AG09319 (cell line): ENCODE measurements around the gene NPRL2.
A peak's percentile ranks its signal among the peaks of the same experiment; 100 is the strongest.

ENCODE experiments used
- DNase-seq: peaks from one replicate; pipeline ENCODE4 v3.0.0-alpha.2; 2010; ENCODE audit warnings: low read depth; ENCODE audit errors: extremely low read depth
- CTCF ChIP-seq: IDR thresholded peaks from 2 replicates; pipeline ENCODE4 v1.5.1; 2011; ENCODE audit warnings: low read depth, mild to moderate bottlenecking, inconsistent platforms, low read length, moderate library complexity

Gene NPRL2

GRCh38 chr3:50354186-50354764 is 3.7 kb upstream of the NPRL2 start:
- DNase-seq = no peak
- no peak for TF ChIP-seq CTCF

DNA sequence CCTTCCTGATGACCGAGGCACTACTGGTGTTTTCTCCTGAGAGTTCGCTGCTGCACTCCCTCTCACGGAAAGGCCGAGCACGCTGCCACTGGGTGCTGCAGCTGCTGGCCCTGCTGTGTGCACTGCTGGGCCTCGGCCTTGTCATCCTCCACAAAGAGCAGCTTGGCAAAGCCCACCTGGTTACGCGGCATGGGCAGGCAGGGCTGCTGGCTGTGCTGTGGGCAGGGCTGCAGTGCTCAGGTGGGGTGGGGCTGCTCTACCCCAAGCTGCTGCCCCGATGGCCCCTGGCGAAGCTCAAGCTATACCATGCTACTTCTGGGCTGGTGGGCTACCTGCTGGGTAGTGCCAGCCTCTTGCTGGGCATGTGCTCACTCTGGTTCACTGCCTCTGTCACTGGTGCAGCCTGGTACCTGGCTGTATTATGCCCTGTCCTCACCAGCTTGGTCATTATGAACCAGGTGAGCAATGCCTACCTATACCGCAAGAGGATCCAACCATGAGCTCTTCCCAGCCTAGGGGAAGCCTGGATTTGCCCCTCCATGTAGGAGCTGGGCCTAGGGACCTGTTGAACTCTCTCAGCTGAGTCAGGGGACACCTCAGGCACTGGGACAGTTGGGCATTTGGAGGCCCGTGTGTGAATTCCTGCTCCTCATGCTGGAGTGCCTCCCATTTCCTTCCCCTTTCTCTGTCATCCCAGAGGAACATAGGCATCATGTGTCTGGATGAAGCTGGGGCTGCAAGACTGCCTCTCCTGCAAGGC is 2.9 kb upstream of the NPRL2 start:
- no peak for TF ChIP-seq CTCF

DNA sequence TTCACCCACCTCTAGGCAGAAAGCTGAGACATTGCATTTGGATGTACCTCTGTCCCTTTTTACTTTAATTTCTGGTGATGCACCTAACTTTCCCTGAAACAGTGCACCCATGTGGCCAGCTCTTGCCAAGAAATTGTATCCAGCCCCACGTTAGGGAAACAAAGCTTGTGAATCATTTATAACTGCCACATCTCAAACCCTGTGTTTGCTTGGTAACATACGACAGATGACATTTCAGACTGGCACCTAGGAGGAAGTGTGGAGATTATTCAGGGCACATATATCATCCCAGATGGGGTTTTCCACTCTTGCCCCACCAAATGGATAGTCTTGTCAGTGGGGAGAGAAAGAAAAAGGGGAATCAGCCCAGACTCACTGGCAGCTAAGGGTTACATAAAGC is 2.2 kb upstream of the NPRL2 start:
- no peak; the same call in 1 of the 2 replicates for TF ChIP-seq CTCF
- no peak for DNase-seq

More for the DNA sequence above, 2.9 kb upstream of the NPRL2 start:
- no peak for DNase-seq

DNA sequence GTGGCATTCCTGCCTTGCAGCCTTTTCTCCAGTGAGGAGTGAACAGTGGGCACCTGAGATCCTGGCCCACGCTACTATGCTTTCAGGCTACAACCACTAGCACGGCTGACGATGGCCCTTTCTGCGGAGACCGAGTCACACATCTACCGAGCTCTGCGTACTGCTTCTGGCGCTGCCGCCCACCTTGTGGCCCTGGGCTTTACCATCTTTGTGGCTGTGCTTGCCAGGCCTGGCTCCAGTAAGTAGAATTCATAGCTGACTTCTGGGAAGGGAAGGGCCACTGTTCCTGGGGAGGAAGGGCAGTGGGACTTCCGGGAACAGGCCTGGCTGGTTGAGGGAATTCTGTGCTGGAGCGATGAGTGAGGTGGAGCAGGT is 735 bp upstream of the NPRL2 start:
- TF ChIP-seq CTCF = no peak
- DNase-seq = no peak

GRCh38 chr3:50350213-50350526 is 405 bp downstream of the NPRL2 start:
- DNase-seq = no peak
- no peak for TF ChIP-seq CTCF

- TF ChIP-seq CTCF = peak; percentile 65
- DNase-seq = peak; percentile 41
Measured at GRCh38 chr3:50347187-50347813, 3.3 kb downstream of the NPRL2 start.

DNA sequence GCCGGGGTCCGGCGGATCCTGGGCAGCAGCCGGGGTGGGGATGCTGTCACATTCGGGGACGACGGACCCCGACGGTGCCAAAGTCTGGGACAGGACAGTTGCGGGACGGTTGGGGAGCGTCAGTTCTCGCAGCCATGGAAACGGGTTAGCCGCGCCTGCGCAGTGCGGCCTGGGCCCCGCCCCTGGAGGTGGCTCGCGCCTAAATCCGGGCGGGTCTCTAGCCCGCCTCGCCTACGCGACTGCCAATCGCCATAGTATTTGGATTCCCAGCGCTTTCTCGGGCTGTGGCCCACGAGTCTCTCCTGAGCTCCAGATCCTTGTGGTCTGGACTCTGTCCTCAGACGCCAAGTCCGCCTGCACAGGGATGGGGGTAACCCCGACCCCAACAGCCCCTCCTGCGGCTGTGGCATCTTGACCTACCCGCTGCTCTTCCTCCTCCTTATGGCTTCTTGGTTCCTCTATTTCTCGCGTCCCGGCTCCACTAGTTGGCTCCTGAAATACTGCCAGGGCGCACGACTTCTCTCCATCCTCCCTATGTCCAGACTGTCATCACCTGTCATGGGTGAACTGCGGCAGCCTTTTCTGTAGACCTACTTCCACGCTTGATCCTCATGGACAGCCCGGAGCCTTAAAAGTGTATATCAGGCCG is 4.9 kb downstream of the NPRL2 start, which contains the start of gene ZMYND10:
Gene ZMYND10 (minus strand): TSS at position 147 of the 649 bp plus-strand sequence. CDS start 153 bp downstream, outside the sequence.
- DNase-seq = no peak
- no peak for TF ChIP-seq CTCF
